ENCODE results near the gene SEMA4A. TPM values are rescaled to one million over a fixed set of nuclear protein-coding genes. Genes with fewer than 3 reads are reported as not detected.
"Not testable (repeated sequence)": the region's sequence is repeated elsewhere in the genome, so short reads cannot be mapped to it uniquely, and the experiment has no call there.

SEMA4A gene
- total RNA-seq, 2 donors from 2014 or later = 3.9 to 16.6 TPM

GRCh38 chr1:156165083-156165482 is 11.7 kb downstream of the SEMA4A start:
- Mint-ChIP-seq H3K36me3 (peaks cover 4% of the 10 kb centered on the region), H3K9me3 (no peaks in the 10 kb centered on the region), H3K27ac (peak overlapping the region; percentile 22 to 70), H3K4me1 (ENCODE audit: low read depth in 2 of 2) (peaks cover 16 to 24% of the 10 kb centered on the region in 2 donors), H3K27me3 (peaks cover 6% of the 10 kb centered on the region in 2 donors), H3K4me3 (peak overlapping the region; percentile 18)
- DNase-seq (ENCODE audit: low spot score) (no peak), ATAC-seq (peak; percentile 34 to 44)

GRCh38 chr1:156167536-156167935 is 14.2 kb downstream of the SEMA4A start:
- peaks cover 8 to 10% of the 10 kb centered on the region in 2 donors for H3K4me1 Mint-ChIP-seq (ENCODE audit: low read depth in 2 of 2)
- no peak overlapping the region for H3K4me3 Mint-ChIP-seq
- H3K36me3 Mint-ChIP-seq = peaks cover 4% of the 10 kb centered on the region
- ATAC-seq = no peak
- peaks cover 6% of the 10 kb centered on the region in 2 donors for H3K27me3 Mint-ChIP-seq
- DNase-seq (ENCODE audit: low spot score) = no peak
- no peaks in the 10 kb centered on the region for H3K9me3 Mint-ChIP-seq
- H3K27ac Mint-ChIP-seq = peak overlapping the region in 1 of 2 donors; percentile 44

GRCh38 chr1:156172696-156173470 is 19.5 kb downstream of the SEMA4A start:
- Mint-ChIP-seq H3K9me3 (no peaks in the 10 kb centered on the region), H3K27ac (peak overlapping the region in 1 of 2 donors; percentile 15), H3K4me3 (no peak overlapping the region), H3K27me3 (peaks cover 12 to 13% of the 10 kb centered on the region in 2 donors), H3K36me3 (peaks cover 4% of the 10 kb centered on the region), H3K4me1 (ENCODE audit: low read depth in 2 of 2) (peaks cover 0 to 4% of the 10 kb centered on the region in 2 donors)
- DNase-seq (ENCODE audit: low spot score) (no peak), ATAC-seq (no peak)

- H3K36me3 Mint-ChIP-seq = no peaks in the 10 kb centered on the region
- H3K27me3 Mint-ChIP-seq = peaks cover 14 to 16% of the 10 kb centered on the region in 2 donors
- DNase-seq (ENCODE audit: low spot score) = no peak
- no peak overlapping the region for H3K27ac Mint-ChIP-seq
- H3K4me1 Mint-ChIP-seq (ENCODE audit: low read depth in 2 of 2) = peaks cover 0 to 4% of the 10 kb centered on the region in 2 donors
- H3K9me3 Mint-ChIP-seq = no peaks in the 10 kb centered on the region
- no peak overlapping the region for H3K4me3 Mint-ChIP-seq
- ATAC-seq = peak; percentile 36 to 46
Observed at GRCh38 chr1:156176610-156177210, 23.3 kb downstream of the SEMA4A start.

GRCh38 chr1:156177919-156178654 is 24.7 kb downstream of the SEMA4A start:
- Mint-ChIP-seq H3K27me3 (peaks cover 14 to 15% of the 10 kb centered on the region in 2 donors), H3K9me3 (no peaks in the 10 kb centered on the region), H3K27ac (peak overlapping the region; percentile 4 to 9), H3K4me1 (ENCODE audit: low read depth in 2 of 2) (peaks cover 0 to 3% of the 10 kb centered on the region in 2 donors), H3K36me3 (no peaks in the 10 kb centered on the region), H3K4me3 (no peak overlapping the region)
- DNase-seq (ENCODE audit: low spot score) (no peak), ATAC-seq (peak in 1 of 2 donors; percentile 12)

- Mint-ChIP-seq H3K4me3 (no peak overlapping the region), H3K9me3 (no peaks in the 10 kb centered on the region), H3K4me1 (ENCODE audit: low read depth in 2 of 2) (no peaks in the 10 kb centered on the region), H3K27me3 (peaks cover 7 to 8% of the 10 kb centered on the region in 2 donors), H3K36me3 (no peaks in the 10 kb centered on the region), H3K27ac (no peak overlapping the region)
- no peak for DNase-seq (ENCODE audit: low spot score)
- ATAC-seq = no peak
Observed at GRCh38 chr1:156180471-156180870, 27.1 kb downstream of the SEMA4A start.

GRCh38 chr1:156181391-156181924 is 28.1 kb downstream of the SEMA4A start:
- not testable (repeated sequence) for H3K27ac Mint-ChIP-seq; H3K4me3 Mint-ChIP-seq; DNase-seq (ENCODE audit: low spot score); H3K4me1 Mint-ChIP-seq (ENCODE audit: low read depth in 2 of 2); H3K36me3 Mint-ChIP-seq; H3K9me3 Mint-ChIP-seq; ATAC-seq; H3K27me3 Mint-ChIP-seq

GRCh38 chr1:156182010-156182779 is 28.8 kb downstream of the SEMA4A start:
- H3K9me3 Mint-ChIP-seq; H3K27me3 Mint-ChIP-seq; H3K36me3 Mint-ChIP-seq; H3K27ac Mint-ChIP-seq; ATAC-seq; H3K4me1 Mint-ChIP-seq (ENCODE audit: low read depth in 2 of 2); H3K4me3 Mint-ChIP-seq; DNase-seq (ENCODE audit: low spot score): not testable (repeated sequence)

GRCh38 chr1:156186347-156187177 is 33.2 kb downstream of the SEMA4A start:
- H3K27me3 Mint-ChIP-seq; H3K9me3 Mint-ChIP-seq; ATAC-seq; H3K27ac Mint-ChIP-seq; DNase-seq (ENCODE audit: low spot score); H3K4me3 Mint-ChIP-seq; H3K36me3 Mint-ChIP-seq; H3K4me1 Mint-ChIP-seq (ENCODE audit: low read depth in 2 of 2): not testable (repeated sequence)

GRCh38 chr1:156190265-156190664 is 36.9 kb downstream of the SEMA4A start:
- not testable (repeated sequence) for H3K4me3 Mint-ChIP-seq; ATAC-seq; H3K27ac Mint-ChIP-seq; DNase-seq (ENCODE audit: low spot score); H3K9me3 Mint-ChIP-seq; H3K27me3 Mint-ChIP-seq; H3K36me3 Mint-ChIP-seq
- H3K4me1 Mint-ChIP-seq (ENCODE audit: low read depth in 2 of 2) = peaks cover 18 to 22% of the 10 kb centered on the region in 2 donors

GRCh38 chr1:156191292-156191964 is 38.0 kb downstream of the SEMA4A start:
- H3K27me3 Mint-ChIP-seq = no peaks in the 10 kb centered on the region
- ATAC-seq (no peak), DNase-seq (ENCODE audit: low spot score) (no peak)
- no peak overlapping the region for H3K4me3 Mint-ChIP-seq
- H3K4me1 Mint-ChIP-seq (ENCODE audit: low read depth in 2 of 2) = peaks cover 28 to 33% of the 10 kb centered on the region in 2 donors
- H3K9me3 Mint-ChIP-seq = peaks cover 2% of the 10 kb centered on the region
- H3K27ac Mint-ChIP-seq = no peak overlapping the region
- H3K36me3 Mint-ChIP-seq = peaks cover 16% of the 10 kb centered on the region

- peaks cover 16% of the 10 kb centered on the region for H3K36me3 Mint-ChIP-seq
- ATAC-seq (no peak), DNase-seq (ENCODE audit: low spot score) (no peak)
- peaks cover 35 to 46% of the 10 kb centered on the region in 2 donors for H3K4me1 Mint-ChIP-seq (ENCODE audit: low read depth in 2 of 2)
- H3K27me3 Mint-ChIP-seq = no peaks in the 10 kb centered on the region
- no peaks in the 10 kb centered on the region for H3K9me3 Mint-ChIP-seq
- peak overlapping the region; percentile 89 to 97 for H3K27ac Mint-ChIP-seq
- H3K4me3 Mint-ChIP-seq = peak overlapping the region; percentile 99
Observed at GRCh38 chr1:156193208-156193487, 39.8 kb downstream of the SEMA4A start.
